Measurements from ENCODE around the gene SS18L1.

The SS18L1 gene

DNA sequence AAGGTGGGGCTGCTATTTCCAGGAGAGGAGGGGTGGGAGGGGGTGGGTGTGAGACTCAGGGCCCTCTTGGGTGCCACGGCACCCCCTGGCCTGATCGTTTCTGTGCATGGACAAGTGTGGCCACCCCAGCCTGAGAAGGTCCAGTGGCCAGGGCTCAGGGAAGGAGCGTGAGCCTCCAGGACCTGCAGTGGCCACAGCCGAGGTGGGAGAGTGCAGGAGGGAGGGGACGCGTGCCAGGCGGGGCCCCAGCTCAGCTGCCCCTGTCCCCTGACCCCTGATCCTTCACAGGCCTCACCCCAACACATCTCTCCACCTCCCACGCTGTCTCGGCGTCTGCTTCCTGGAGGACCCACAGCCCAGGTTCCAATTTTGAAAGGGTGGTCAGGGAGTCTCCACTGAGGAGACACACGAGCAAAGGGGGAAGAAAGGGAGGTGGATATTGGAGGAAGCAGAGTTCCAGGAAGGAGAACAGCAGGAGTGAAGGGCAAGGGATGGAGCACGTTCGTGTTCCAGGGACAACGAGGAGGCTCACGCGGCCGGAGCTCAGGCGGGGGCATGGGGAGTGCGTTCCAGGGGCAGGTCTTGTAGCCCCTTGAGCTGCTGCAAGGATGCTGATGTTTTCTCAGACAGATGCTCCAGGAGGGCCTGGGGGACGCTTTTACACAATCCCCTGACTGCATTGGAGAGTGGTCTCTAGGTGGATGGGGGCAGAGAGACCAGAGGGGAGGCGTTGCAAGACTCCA is 80.7 kb downstream of the SS18L1 start:
- no peak for DNase-seq (ENCODE audit: low read depth)
- TF ChIP-seq, protein P1, sequence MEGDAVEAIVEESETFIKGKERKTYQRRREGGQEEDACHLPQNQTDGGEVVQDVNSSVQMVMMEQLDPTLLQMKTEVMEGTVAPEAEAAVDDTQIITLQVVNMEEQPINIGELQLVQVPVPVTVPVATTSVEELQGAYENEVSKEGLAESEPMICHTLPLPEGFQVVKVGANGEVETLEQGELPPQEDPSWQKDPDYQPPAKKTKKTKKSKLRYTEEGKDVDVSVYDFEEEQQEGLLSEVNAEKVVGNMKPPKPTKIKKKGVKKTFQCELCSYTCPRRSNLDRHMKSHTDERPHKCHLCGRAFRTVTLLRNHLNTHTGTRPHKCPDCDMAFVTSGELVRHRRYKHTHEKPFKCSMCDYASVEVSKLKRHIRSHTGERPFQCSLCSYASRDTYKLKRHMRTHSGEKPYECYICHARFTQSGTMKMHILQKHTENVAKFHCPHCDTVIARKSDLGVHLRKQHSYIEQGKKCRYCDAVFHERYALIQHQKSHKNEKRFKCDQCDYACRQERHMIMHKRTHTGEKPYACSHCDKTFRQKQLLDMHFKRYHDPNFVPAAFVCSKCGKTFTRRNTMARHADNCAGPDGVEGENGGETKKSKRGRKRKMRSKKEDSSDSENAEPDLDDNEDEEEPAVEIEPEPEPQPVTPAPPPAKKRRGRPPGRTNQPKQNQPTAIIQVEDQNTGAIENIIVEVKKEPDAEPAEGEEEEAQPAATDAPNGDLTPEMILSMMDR (conservative IDR thresholded peaks at IDR 0.05; ENCODE audit: low read depth, low read length): no peak

DNA sequence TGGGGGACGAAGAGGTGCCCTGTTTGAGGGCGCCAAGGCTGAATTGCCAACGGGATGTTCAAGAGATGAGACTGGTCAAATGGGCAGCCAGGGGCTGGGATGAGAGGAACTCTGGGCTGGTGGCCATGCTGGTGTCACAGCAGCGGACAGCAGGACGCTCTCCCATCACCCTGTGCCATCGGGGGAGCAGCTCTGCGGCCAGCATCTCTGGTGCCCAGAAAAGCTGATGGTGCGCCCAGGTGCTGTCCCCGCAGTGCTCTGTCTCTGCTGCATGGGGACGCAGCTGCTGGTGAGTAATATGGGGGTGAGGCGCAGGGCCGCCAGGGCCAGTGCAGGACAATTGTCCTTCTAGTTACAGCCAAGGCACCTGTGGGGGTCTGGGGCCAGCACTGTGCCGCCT is 81.5 kb downstream of the SS18L1 start:
- no peak overlapping the region for H3K4me3 ChIP-seq (ENCODE audit: low read depth, low read length)
- TF ChIP-seq, protein P1 (conservative IDR thresholded peaks at IDR 0.05; ENCODE audit: low read depth, low read length): no peak
- no peak for DNase-seq (ENCODE audit: low read depth)

More for the DNA sequence above, 80.7 kb downstream of the SS18L1 start:
- H3K4me3 ChIP-seq (ENCODE audit: low read depth, low read length): no peak overlapping the region

DNA sequence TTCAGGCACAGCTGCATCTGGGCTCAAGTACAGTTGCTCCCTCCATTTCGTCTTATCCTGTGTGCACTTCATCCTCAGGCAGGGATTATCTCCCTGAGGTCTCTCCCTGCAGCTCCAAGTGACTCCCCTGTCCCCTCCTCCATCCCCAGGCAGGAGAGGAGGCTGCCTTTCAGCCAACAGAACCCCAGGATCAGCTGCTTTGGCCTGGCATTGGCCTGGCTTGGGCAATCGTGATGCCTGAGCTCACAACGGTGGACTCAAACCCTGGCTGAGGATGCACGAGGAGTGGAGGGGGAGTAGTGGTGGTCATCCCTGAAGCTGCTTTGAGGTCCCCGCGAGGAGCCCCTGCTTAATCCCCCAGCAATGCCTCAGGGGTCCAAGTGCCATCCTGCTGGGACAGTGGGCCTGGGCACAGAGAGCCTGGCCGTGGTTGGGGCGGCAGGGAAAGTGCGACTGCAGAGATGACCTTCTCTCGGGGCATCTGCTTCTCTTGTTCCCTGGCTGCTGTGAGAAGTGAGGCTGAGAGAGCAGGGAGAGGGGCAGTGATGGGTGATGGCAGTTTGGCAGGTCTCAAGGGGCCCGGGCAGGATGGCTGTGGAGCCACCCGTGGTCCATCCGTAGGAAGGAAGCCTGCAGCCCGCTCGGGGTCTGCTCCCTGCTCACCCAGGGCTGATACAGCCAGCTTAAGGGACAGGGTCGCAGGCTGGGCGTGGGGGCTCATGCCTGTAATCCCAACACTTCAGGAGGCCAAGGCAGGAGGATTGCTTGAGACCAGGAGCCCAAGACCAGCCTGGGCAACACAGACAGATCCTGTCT is 82.5 kb downstream of the SS18L1 start:
- no peak overlapping the region for H3K4me3 ChIP-seq (ENCODE audit: low read depth, low read length)
- TF ChIP-seq, protein P1 (conservative IDR thresholded peaks at IDR 0.05; ENCODE audit: low read depth, low read length): no peak
- DNase-seq (ENCODE audit: low read depth): no peak

DNA sequence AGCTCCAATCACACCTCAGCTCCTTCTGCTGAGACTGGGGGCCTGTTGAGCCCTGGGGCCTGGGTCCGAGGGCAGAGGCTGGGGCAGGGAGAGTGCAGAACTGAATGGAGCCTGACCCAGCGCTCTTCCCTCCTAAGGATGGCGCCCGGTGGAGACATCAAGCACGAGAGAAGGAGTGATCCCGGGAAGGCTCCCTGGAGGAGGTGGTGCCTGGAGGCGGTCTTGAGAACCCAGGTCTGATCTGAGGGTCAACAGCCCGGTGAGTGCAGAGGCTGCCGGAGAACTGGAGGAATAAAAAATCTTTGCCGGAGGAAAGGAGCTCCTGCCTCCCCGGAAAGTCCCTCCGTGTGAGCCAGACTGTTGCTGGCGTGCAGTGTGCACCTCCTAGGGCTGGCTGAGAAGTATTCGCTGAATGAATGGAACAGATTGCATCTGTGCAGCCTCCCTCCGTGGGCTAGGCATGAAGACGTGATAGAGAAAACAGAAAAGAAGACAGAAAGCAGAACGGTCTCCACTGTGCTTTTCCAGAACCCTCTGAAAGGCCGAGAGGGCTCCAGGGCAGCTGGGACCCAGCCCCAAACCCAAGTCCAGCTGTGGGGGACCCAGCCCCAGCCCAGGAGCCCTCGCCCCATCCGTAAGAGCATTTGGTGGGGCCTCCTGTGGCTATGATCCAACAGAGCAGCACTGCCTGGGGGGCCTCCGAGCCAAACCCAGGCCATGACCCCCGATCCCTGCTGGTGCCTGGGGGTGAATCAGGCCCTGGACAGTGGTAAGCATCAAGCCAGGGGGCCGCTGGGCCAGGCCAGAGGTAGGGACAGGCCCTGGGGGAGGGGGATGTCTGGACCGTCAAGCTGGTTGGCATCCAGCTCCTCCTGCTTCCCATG is 83.4 kb downstream of the SS18L1 start:
- H3K4me3 ChIP-seq (ENCODE audit: low read depth, low read length): no peak overlapping the region
- TF ChIP-seq, protein P1 (conservative IDR thresholded peaks at IDR 0.05; ENCODE audit: low read depth, low read length): no peak
- DNase-seq (ENCODE audit: low read depth): peak; percentile 23

GRCh38 chr20:62227591-62227976 is 84.0 kb downstream of the SS18L1 start:
- no peak overlapping the region for H3K4me3 ChIP-seq (ENCODE audit: low read depth, low read length)
- TF ChIP-seq, protein P1 (conservative IDR thresholded peaks at IDR 0.05; ENCODE audit: low read depth, low read length): no peak
- DNase-seq (ENCODE audit: low read depth): no peak

DNA sequence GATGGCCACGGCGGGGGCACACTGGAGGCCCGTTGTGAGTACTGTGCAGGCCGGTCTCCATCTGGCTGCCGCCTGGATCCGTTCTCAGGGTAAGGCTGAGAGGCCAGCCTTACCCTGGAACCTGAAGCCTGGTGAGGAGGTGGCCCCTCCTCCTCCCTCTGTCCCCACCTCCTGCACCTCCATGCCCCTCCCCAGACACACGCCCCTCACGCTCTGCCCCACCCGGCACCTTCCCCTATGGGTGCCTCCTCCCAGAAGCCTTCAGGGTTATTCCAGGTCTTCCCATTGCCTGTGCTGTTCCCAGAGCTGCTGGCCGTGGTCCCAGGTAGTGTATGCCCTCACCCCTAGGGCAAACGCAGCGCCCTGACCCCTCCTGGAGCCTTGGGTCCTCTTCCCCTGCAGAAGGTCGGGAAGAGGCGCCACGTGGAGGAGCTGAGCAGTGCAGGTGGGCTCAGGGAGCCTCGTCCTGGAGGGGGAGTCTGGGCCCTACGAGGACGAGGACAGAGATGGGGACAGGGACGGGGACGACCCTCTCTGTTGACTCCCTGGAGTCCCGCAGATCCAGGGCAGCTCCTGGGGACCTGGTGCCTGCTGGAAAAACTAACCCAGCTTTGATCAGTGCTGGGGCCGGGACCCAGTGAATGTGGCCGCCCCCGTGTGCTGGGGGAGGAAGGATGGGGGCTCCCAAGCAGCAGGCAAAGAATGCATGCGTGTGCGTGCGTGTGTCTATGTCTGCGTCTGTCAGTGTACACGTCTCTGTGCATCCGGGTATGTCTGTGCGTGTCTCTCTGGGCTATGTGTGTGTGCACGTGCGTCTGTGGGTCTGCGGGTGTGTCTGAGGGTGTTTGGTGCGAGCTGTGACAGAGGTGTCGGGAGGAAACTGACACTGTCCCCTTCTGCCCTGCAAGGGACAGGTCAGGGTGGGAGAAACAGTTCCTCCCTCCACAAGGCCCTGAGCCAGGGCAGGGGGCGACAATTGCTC is 84.7 kb downstream of the SS18L1 start:
- TF ChIP-seq, protein P1 (conservative IDR thresholded peaks at IDR 0.05; ENCODE audit: low read depth, low read length): no peak
- DNase-seq (ENCODE audit: low read depth): no peak
- no peak overlapping the region for H3K4me3 ChIP-seq (ENCODE audit: low read depth, low read length)

All from choroid plexus epithelial cell (primary cell).